Sigmoid colon (tissue), 7 donors: Measurements from ENCODE around the gene CDKL1. TPM values are rescaled to one million over a fixed set of nuclear protein-coding genes. Genes with fewer than 3 reads are reported as not detected.

Source experiments
- DNase-seq: peaks from one replicate; pipeline ENCODE4 v3.0.0-alpha.2; 2019
- H3K27ac ChIP-seq, 4 donors: fragments of 200-600 bp; sonication (generic); one replicate each; pipeline ENCODE4 v1.5.1; 2016 to 2019; ENCODE audit warnings: mild to moderate bottlenecking in 1 of 4
- H3K27me3 ChIP-seq, 3 donors: fragments of 200-600 bp; sonication (generic); one replicate each; pipeline ENCODE4 v1.5.1; 2019; ENCODE audit warnings: mild to moderate bottlenecking in 1 of 3
- H3K36me3 ChIP-seq, 4 donors: fragments of 200-600 bp; sonication (generic); one replicate each; pipeline ENCODE4 v1.5.1; 2016 to 2019
- H3K4me1 ChIP-seq, 4 donors: fragments of 200-600 bp; sonication (generic); one replicate each; pipeline ENCODE4 v1.5.1; 2017 to 2019
- H3K4me3 ChIP-seq, 4 donors: fragments of 200-600 bp; sonication (generic); one replicate each; pipeline ENCODE4 v1.5.1; 2017 to 2019; ENCODE audit warnings: mild to moderate bottlenecking in 2 of 4, moderate library complexity in 1 of 4
- H3K9me3 ChIP-seq, 4 donors: fragments of 200-600 bp in 3 of 4; sonication (generic) in 3 of 4; one replicate each; pipeline versions ENCODE4 v1.5.1 to v1.6.1; 2013 to 2019
- EP300 ChIP-seq, 4 donors: sonication (generic); formaldehyde crosslinking; IDR thresholded peaks; one replicate each; pipeline ENCODE4 v1.6.1; 2017; ENCODE audit warnings: antibody characterized with exemption in 4 of 4
- POLR2A ChIP-seq, 2 donors: fragments of 450-650 bp; IDR thresholded peaks; one replicate each; pipeline ENCODE4 v1.6.1; 2016; ENCODE audit warnings: antibody characterized with exemption in 2 of 2, mild to moderate bottlenecking in 2 of 2, moderate library complexity in 2 of 2
- POLR2AphosphoS5 ChIP-seq, 4 donors: sonication (generic); formaldehyde crosslinking; IDR thresholded peaks; one replicate each; pipeline ENCODE4 v1.6.1; 2017; ENCODE audit warnings: antibody characterized with exemption in 4 of 4
- WGBS, 2 donors: extraction: QIAGEN DNeasy Blood & Tissue Kit; methylation state at CpG; one replicate each; pipeline ENCODE4 v1.1.7; 2013; 5-methylcytosine and 5-hydroxymethylcytosine counted together
- intact Hi-C: fragments of 100-400 bp; cut with DNase I; formaldehyde crosslinking; loops from one replicate; pipeline ENCODE4 v1.15.1; 2023
- polyA plus RNA-seq, 3 donors: library from polyadenylated mRNA; stranded (reverse); fragments of 200-250 nt; gene quantifications; one replicate each; pipeline ENCODE4 v1.2.3, GENCODE V29; 2013
- total RNA-seq, 4 donors: library from RNA; depleted of rRNA; stranded (reverse); fragments of >200 nt; gene quantifications; one replicate each; pipeline ENCODE4 v1.1.0, GENCODE V29; 2016
- TF ChIP-seq, protein P1 (sequence below), 4 experiments: fragments of 450-650 bp in 3 of 4; fragments of 200-600 bp in 1 of 4; IDR thresholded peaks; one replicate each; pipeline ENCODE4 v1.5.1; 2016 to 2019; ENCODE audit warnings: antibody characterized with exemption in 4 of 4, mild to moderate bottlenecking in 3 of 4, moderate library complexity in 2 of 4
- donor health status: healthy with polysubstance abuse.
- donor health status: Bipolar disorder and iron deficiency.
- donor health status: healthy.

The CDKL1 gene
- total and polyA plus RNA-seq, 7 donors = 4.2 to 91.8 (median 39.8) TPM

DNA sequence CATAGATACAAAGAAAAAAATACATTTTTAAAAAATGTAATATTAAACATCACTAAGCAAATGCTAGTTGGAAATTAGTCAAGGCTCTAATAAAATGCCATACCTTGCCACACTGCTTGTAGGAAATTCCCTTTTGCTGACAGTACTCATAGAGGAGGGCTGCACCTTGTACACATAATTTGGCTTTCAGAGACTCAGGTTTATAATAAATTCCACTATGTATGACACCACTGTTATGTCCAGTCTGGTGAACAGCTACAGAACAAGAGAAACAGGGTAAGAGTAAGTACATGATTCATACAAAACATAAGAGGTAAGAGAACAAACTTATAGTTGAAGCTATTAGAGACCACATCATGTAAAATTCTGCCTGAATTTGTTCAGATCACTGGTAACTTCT lies 94.8 kb downstream of the CDKL1 start:
- Histone ChIP-seq H3K4me1 (no peaks in the 10 kb centered on the region), H3K9me3 (no peaks in the 10 kb centered on the region), H3K4me3 (no peak overlapping the region), H3K27me3 (no peaks in the 10 kb centered on the region), H3K27ac (no peak overlapping the region), H3K36me3 (no peaks in the 10 kb centered on the region)
- TF ChIP-seq EP300 (IDR thresholded peaks at IDR 0.05) (no peak), POLR2A (IDR thresholded peaks at IDR 0.05) (no peak), POLR2AphosphoS5 (IDR thresholded peaks at IDR 0.05) (no peak)
- TF ChIP-seq, protein P1, sequence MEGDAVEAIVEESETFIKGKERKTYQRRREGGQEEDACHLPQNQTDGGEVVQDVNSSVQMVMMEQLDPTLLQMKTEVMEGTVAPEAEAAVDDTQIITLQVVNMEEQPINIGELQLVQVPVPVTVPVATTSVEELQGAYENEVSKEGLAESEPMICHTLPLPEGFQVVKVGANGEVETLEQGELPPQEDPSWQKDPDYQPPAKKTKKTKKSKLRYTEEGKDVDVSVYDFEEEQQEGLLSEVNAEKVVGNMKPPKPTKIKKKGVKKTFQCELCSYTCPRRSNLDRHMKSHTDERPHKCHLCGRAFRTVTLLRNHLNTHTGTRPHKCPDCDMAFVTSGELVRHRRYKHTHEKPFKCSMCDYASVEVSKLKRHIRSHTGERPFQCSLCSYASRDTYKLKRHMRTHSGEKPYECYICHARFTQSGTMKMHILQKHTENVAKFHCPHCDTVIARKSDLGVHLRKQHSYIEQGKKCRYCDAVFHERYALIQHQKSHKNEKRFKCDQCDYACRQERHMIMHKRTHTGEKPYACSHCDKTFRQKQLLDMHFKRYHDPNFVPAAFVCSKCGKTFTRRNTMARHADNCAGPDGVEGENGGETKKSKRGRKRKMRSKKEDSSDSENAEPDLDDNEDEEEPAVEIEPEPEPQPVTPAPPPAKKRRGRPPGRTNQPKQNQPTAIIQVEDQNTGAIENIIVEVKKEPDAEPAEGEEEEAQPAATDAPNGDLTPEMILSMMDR (IDR thresholded peaks at IDR 0.05) = no peak
- intact Hi-C loops = no loop called here
- no peak for DNase-seq

DNA sequence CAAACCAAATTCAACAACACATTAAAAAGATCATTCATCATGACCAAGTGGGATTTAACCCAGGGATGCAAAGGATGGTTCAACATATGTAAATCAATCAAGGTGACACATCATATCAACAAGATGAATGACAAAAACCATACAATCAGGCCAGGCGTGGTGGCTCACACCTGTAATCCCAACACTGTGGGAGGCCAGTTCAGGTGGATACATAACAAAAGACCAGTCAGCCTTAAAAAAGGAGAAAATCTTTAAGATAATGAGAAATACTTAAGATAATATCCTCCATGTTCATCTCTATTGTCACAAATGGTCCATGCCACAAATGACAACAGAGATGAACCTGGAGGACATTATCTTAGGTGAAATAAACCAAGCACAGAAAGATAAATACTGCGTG lies 97.1 kb downstream of the CDKL1 start:
- DNase-seq = no peak
- Histone ChIP-seq H3K27me3 (no peaks in the 10 kb centered on the region), H3K4me1 (peaks cover 0 to 7% (median 0%) of the 10 kb centered on the region in 4 donors), H3K9me3 (no peaks in the 10 kb centered on the region), H3K4me3 (no peak overlapping the region), H3K27ac (no peak overlapping the region), H3K36me3 (no peaks in the 10 kb centered on the region)
- 97 to 98% methylated on average over 2 of the region's 2 CpGs for WGBS, 2 donors
- intact Hi-C loops = no loop called here
- TF ChIP-seq POLR2AphosphoS5 (IDR thresholded peaks at IDR 0.05) (no peak), EP300 (IDR thresholded peaks at IDR 0.05) (no peak), POLR2A (IDR thresholded peaks at IDR 0.05) (no peak)
- TF ChIP-seq, protein P1 (IDR thresholded peaks at IDR 0.05) = no peak

DNA sequence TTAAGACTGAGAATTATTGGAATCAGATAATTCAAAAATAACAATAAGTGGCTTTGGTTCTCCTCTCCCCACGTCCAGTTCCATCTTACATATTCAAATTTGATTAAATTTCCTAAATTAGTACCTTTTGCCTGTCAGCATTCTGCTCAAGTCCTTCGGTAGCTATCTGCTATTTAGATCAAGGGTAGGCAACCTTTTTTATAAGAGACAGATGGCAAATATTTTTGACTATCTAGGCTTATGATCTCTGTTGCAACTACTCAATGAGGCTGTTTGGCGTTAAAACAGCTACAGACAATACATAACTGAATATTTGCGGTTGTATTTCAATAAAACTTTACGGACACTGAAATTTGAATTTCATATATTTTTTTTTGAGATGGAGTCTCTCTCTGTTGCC lies 106.4 kb downstream of the CDKL1 start:
- no peaks in the 10 kb centered on the region for H3K9me3 ChIP-seq
- 84 to 98% methylated on average over 5 of the region's 5 CpGs for WGBS, 2 donors
- DNase-seq = no peak
- H3K27me3 ChIP-seq = no peaks in the 10 kb centered on the region
- H3K36me3 ChIP-seq = peaks cover 0 to 17% (median 0%) of the 10 kb centered on the region in 4 donors
- no peak overlapping the region for H3K4me3 ChIP-seq
- peaks cover 0 to 8% (median 0%) of the 10 kb centered on the region in 4 donors for H3K4me1 ChIP-seq
- TF ChIP-seq, protein P1 (IDR thresholded peaks at IDR 0.05) = no peak
- TF ChIP-seq POLR2AphosphoS5 (IDR thresholded peaks at IDR 0.05) (no peak), POLR2A (IDR thresholded peaks at IDR 0.05) (no peak), EP300 (IDR thresholded peaks at IDR 0.05) (no peak)
- no peak overlapping the region for H3K27ac ChIP-seq
- intact Hi-C loops = no loop called here

DNA sequence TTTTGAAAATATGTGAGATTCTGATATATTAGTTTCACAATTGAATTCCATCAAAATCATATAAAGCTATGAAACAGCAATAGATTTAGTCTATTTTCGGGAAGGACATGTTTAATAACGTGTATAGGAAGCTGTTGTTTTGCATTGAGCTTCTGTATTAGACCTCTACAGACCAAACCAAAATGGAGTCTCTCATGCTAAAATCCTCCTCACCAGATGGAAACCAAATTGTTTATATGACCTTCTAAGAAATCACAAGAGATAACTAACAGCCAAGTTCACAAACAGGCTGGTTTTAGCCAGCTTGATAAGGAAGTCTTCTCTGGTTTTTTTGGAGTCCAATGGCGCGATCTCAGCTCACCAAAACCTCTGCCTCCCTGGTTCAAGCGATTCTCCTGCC lies 108.5 kb downstream of the CDKL1 start:
- peaks cover 0 to 11% (median 0%) of the 10 kb centered on the region in 4 donors for H3K36me3 ChIP-seq
- TF ChIP-seq POLR2A (IDR thresholded peaks at IDR 0.05) = no peak
- TF ChIP-seq, protein P1 (IDR thresholded peaks at IDR 0.05) = no peak
- no peak for TF ChIP-seq EP300 (IDR thresholded peaks at IDR 0.05)
- H3K4me3 ChIP-seq = no peak overlapping the region
- H3K27me3 ChIP-seq = no peaks in the 10 kb centered on the region
- no peaks in the 10 kb centered on the region for H3K9me3 ChIP-seq
- WGBS, 2 donors = 96 to 97% methylated on average over 5 of the region's 5 CpGs
- H3K4me1 ChIP-seq = no peaks in the 10 kb centered on the region
- DNase-seq = no peak
- no peak overlapping the region for H3K27ac ChIP-seq
- intact Hi-C loops = no loop called here

DNA sequence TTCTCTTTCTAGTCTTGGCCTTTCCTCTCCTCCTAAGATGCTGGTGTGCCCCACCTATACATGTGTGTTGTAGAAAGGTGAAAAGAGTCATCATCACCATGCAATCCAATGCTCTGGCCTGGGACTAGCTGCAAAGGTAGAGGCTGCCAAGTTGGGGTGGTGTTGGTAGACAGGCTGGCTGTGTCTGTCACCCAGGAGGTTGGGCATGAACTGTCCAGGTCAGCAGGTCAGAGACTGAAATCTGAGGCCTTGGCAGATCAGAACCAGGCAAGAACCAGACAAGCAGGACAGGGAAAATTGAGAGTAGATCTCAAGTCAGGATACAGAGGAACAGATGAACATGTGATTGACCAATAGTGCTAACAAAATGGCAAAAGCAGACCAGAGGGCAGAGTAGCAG lies 110.8 kb downstream of the CDKL1 start:
- no peak for DNase-seq
- TF ChIP-seq POLR2AphosphoS5 (IDR thresholded peaks at IDR 0.05) = no peak
- TF ChIP-seq, protein P1 (IDR thresholded peaks at IDR 0.05) = no peak
- no peak for TF ChIP-seq POLR2A (IDR thresholded peaks at IDR 0.05)
- no peak for TF ChIP-seq EP300 (IDR thresholded peaks at IDR 0.05)
- no peaks in the 10 kb centered on the region for H3K27me3 ChIP-seq
- H3K9me3 ChIP-seq = no peaks in the 10 kb centered on the region
- no peaks in the 10 kb centered on the region for H3K4me1 ChIP-seq
- no peak overlapping the region for H3K4me3 ChIP-seq
- no peak overlapping the region for H3K27ac ChIP-seq
- intact Hi-C loops = no loop called here
- H3K36me3 ChIP-seq = no peaks in the 10 kb centered on the region
